GM12874 (cell line): Measurements from ENCODE around the gene WDFY3.

ENCODE experiments used
- CTCF ChIP-seq: IDR thresholded peaks from 2 replicates; pipeline ENCODE4 v1.5.1; 2011; ENCODE audit warnings: low read depth, mild to moderate bottlenecking, control low read depth, low read length, moderate library complexity; ENCODE audit not compliant: insufficient read depth

WDFY3 gene

GRCh38 chr4:84931961-84932360, 34.5 kb downstream of the WDFY3 start:
- no peak for TF ChIP-seq CTCF

- TF ChIP-seq CTCF: no peak
Measured at GRCh38 chr4:84931274-84931673, 35.2 kb downstream of the WDFY3 start.

DNA sequence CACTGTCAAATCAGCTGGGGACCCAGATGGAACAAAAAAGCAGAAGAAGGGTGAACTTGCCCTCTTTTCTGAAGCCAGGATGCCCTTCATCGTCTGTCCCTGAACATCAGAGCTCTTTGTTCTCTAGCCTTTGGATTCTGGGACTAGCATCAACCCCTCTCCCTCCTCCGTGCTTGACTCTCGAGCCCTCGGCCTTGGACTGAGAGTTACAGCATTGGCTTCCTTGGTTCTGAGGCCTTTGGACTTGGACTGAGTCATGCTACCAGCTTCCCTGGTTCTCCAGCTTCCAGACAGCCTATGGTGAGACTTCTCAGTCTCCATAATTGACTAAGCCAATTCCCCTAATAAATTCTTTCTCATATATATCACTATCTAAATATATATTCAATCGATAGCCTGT, 38.4 kb downstream of the WDFY3 start:
- TF ChIP-seq CTCF: no peak

DNA sequence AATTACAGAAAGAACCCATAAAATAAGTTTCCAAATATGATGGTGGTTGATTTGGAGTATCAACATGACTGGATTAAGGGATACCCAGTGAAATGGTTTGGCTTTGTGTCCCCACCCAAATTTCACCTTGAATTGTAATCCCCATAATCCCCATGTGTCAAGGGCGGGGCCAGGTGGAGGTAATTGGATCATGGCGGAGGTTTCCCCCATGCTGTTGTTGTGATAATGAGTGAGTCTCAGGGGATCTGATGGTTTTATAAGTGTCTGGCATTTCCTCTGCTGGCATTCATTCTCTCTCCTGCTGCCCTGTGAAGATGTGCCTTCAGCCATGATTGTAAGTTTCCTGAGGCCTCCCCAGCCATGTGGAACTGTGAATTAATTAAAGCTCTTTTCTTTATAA, 39.1 kb downstream of the WDFY3 start:
- no peak for TF ChIP-seq CTCF

DNA sequence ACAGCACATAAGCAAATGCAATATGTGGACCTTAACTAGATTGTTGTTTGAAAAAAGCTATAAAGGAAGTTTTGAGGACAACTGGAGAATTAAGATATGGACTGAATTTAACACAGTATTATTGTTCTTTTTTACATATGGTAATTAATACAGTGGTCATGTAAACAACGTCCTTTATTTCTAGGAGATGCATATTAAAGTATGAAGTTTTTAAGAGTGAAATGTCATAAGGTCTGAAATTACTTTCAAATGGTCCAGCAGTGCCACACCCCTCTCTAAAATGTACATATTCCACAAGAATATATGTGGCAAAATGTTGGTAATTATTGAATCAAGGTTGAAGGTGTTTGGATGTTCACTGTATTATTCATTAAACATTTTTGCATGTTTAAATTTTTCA, 40.9 kb downstream of the WDFY3 start:
- TF ChIP-seq CTCF: no peak

DNA sequence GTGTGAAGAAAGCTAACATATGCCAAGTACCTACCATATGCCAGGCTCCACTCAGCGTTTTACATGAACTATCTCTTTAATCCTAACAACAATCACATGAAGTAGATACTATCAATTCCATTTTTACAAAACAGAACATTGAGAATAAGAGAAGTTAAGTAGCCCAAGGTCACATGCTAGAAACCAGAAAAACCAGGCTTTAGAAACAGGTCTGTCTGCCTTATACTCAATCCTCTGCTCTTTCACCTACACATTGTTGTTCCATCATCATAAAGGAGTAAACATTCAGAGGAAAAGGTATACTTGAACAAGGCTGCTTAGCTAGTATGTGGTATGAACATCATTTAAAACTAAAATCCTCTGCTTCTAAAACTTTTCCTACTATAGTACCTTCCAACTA, 42.1 kb downstream of the WDFY3 start:
- TF ChIP-seq CTCF: no peak

- TF ChIP-seq CTCF: no peak
Measured at GRCh38 chr4:84920617-84921016, 45.9 kb downstream of the WDFY3 start.

- no peak for TF ChIP-seq CTCF
Measured at GRCh38 chr4:84917869-84918600, 48.5 kb downstream of the WDFY3 start.
